ENCODE data around the gene NWD2. TPM values are rescaled to one million over a fixed set of nuclear protein-coding genes. Genes with fewer than 3 reads are reported as not detected.

The NWD2 gene
- total and polyA plus RNA-seq, 10 of the 15 experiments (the other 5 are each of a cell fraction or from before 2014, with no cell fraction given): not detected

- H3K4me2 ChIP-seq (ENCODE audit: control insufficient read depth, insufficient read depth): no peak overlapping the region
- H3K9me3 ChIP-seq (replicated peaks; ENCODE audit: control insufficient read depth, insufficient read depth, low read length): no peaks in the 10 kb centered on the region
- CTCF ChIA-PET: no interaction called here
- RAD21 ChIA-PET (ENCODE audit: unreplicated experiment): no interaction called here
- POLR2A ChIA-PET: no interaction called here
- no peaks in the 10 kb centered on the region; a peak in 1 of 4 replicates for H3K27me3 ChIP-seq (replicated peaks in 1 of 2; ENCODE audit: control insufficient read depth in 2 of 2, insufficient read depth in 2 of 2, low read length in 1 of 2)
- no peak overlapping the region for H2AFZ ChIP-seq (ENCODE audit: control insufficient read depth, low read depth, low read length)
- no peaks in the 10 kb centered on the region for H3K79me2 ChIP-seq (ENCODE audit: control insufficient read depth, insufficient read depth, low read length)
- no peak overlapping the region for H3K9ac ChIP-seq (ENCODE audit: control insufficient read depth, insufficient read depth, low read length)
- no peak overlapping the region for H3K4me3 ChIP-seq
- no TSS peak for BruUV-seq (replicated peaks)
- WGBS (ENCODE audit: insufficient coverage, insufficient replicate concordance, low lambda C conversion rate, missing lambda C conversion rate): 59% methylated on average over 4 of the region's 4 CpGs
- H3K27ac ChIP-seq (ENCODE audit: control insufficient read depth, insufficient read depth): no peak overlapping the region
- no peaks in the 10 kb centered on the region for H4K20me1 ChIP-seq (ENCODE audit: control insufficient read depth, insufficient read depth)
- SMC1A ChIA-PET (ENCODE audit: uncharacterized antibody, unreplicated experiment): no interaction called here
- intact Hi-C loops (cut with micrococcal nuclease; ENCODE audit: unreplicated experiment) (no loop called here), in situ Hi-C loops (cut with MboI) (no loop called here)
- H3K4me1 ChIP-seq (ENCODE audit: control insufficient read depth, insufficient read depth, low read length): no peaks in the 10 kb centered on the region
- no peak for TF ChIP-seq ESRRA (IDR thresholded peaks at IDR 0.05; ENCODE audit: low read length)
- no peak for TF ChIP-seq STAT1 (conservative IDR thresholded peaks at IDR 0.05)
- no peaks in the 10 kb centered on the region for H3K36me3 ChIP-seq (ENCODE audit: control insufficient read depth in 2 of 2, insufficient read depth in 2 of 2, low read length in 1 of 2)
- FAIRE-seq (no peak), ATAC-seq (no peak), DNase-seq (ENCODE audit: low read depth, low spot score) (no peak)
Observed at GRCh38 chr4:37467824-37468223, 223.3 kb downstream of the NWD2 start.

DNA sequence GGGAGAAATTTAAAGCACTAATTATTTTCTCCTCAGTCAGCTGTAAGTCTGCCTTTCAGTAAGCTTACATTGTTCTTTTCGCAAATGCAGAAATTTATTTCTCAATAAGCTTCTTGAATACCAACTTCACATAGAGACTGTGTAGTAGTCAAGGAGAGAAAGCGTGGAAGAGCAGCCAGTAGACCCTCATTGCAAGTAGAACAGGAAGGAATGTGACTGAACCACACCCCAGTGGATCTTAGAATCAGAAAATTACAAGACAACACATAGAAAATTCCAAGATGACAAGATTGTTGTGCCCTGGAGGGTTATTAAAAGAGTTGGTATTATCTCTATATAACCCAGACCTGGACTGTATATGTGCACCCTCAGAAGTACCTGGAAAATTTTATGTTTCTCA is 224.7 kb downstream of the NWD2 start:
- RAD21 ChIA-PET (ENCODE audit: unreplicated experiment): no interaction called here
- Histone ChIP-seq H2AFZ (ENCODE audit: control insufficient read depth, low read depth, low read length) (no peak overlapping the region), H3K36me3 (ENCODE audit: control insufficient read depth in 2 of 2, insufficient read depth in 2 of 2, low read length in 1 of 2) (no peaks in the 10 kb centered on the region), H3K4me3 (no peak overlapping the region), H3K79me2 (ENCODE audit: control insufficient read depth, insufficient read depth, low read length) (no peaks in the 10 kb centered on the region), H4K20me1 (ENCODE audit: control insufficient read depth, insufficient read depth) (no peaks in the 10 kb centered on the region), H3K9me3 (replicated peaks; ENCODE audit: control insufficient read depth, insufficient read depth, low read length) (no peaks in the 10 kb centered on the region), H3K9ac (ENCODE audit: control insufficient read depth, insufficient read depth, low read length) (no peak overlapping the region), H3K4me1 (ENCODE audit: control insufficient read depth, insufficient read depth, low read length) (no peaks in the 10 kb centered on the region), H3K27me3 (replicated peaks in 1 of 2; ENCODE audit: control insufficient read depth in 2 of 2, insufficient read depth in 2 of 2, low read length in 1 of 2) (no peaks in the 10 kb centered on the region; a peak in 1 of 4 replicates), H3K27ac (ENCODE audit: control insufficient read depth, insufficient read depth) (no peak overlapping the region), H3K4me2 (ENCODE audit: control insufficient read depth, insufficient read depth) (no peak overlapping the region)
- SMC1A ChIA-PET (ENCODE audit: uncharacterized antibody, unreplicated experiment): interaction anchor here (1.2 kb wide), 1 partner anchor 17 kb away, joined by 3 read pairs; no protein-coding TSS in a partner anchor
- ATAC-seq (no peak), DNase-seq (ENCODE audit: low read depth, low spot score) (no peak), FAIRE-seq (no peak)
- in situ Hi-C loops (cut with MboI) (no loop called here), intact Hi-C loops (cut with micrococcal nuclease; ENCODE audit: unreplicated experiment) (no loop called here)
- WGBS (ENCODE audit: insufficient coverage, insufficient replicate concordance, low lambda C conversion rate, missing lambda C conversion rate): 46% methylated on average over 2 of the region's 2 CpGs
- POLR2A ChIA-PET: no interaction called here
- CTCF ChIA-PET: interaction anchor here (1.4 kb wide), 1 partner anchor 14 kb away, joined by 4 read pairs; no protein-coding TSS in a partner anchor
- BruUV-seq (replicated peaks): no TSS peak
- TF ChIP-seq NFIC (IDR thresholded peaks at IDR 0.05; ENCODE audit: low read depth, low read length): no peak
- no peak for TF ChIP-seq USF1 (IDR thresholded peaks at IDR 0.05; ENCODE audit: borderline replicate concordance, extremely low read length, insufficient read depth, low read depth, low read length)
- TF ChIP-seq JUNB (IDR thresholded peaks at IDR 0.05): no peak
- TF ChIP-seq CEBPZ (IDR thresholded peaks at IDR 0.05; ENCODE audit: low read depth, low read length): no peak
- TF ChIP-seq POLR2A (IDR thresholded peaks at IDR 0.05; ENCODE audit: low read depth, low read length): no peak
- no peak for TF ChIP-seq YBX1 (IDR thresholded peaks at IDR 0.05)
- TF ChIP-seq, protein P1, sequence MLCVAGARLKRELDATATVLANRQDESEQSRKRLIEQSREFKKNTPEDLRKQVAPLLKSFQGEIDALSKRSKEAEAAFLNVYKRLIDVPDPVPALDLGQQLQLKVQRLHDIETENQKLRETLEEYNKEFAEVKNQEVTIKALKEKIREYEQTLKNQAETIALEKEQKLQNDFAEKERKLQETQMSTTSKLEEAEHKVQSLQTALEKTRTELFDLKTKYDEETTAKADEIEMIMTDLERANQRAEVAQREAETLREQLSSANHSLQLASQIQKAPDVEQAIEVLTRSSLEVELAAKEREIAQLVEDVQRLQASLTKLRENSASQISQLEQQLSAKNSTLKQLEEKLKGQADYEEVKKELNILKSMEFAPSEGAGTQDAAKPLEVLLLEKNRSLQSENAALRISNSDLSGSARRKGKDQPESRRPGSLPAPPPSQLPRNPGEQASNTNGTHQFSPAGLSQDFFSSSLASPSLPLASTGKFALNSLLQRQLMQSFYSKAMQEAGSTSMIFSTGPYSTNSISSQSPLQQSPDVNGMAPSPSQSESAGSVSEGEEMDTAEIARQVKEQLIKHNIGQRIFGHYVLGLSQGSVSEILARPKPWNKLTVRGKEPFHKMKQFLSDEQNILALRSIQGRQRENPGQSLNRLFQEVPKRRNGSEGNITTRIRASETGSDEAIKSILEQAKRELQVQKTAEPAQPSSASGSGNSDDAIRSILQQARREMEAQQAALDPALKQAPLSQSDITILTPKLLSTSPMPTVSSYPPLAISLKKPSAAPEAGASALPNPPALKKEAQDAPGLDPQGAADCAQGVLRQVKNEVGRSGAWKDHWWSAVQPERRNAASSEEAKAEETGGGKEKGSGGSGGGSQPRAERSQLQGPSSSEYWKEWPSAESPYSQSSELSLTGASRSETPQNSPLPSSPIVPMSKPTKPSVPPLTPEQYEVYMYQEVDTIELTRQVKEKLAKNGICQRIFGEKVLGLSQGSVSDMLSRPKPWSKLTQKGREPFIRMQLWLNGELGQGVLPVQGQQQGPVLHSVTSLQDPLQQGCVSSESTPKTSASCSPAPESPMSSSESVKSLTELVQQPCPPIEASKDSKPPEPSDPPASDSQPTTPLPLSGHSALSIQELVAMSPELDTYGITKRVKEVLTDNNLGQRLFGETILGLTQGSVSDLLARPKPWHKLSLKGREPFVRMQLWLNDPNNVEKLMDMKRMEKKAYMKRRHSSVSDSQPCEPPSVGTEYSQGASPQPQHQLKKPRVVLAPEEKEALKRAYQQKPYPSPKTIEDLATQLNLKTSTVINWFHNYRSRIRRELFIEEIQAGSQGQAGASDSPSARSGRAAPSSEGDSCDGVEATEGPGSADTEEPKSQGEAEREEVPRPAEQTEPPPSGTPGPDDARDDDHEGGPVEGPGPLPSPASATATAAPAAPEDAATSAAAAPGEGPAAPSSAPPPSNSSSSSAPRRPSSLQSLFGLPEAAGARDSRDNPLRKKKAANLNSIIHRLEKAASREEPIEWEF (IDR thresholded peaks at IDR 0.05; ENCODE audit: insufficient replicate concordance, low read depth, low read length): no peak
